NCI-H2196 treated with DMSO at 0.1 percent for 48 hours (cell line): ENCODE measurements around the gene C15orf62.

Experiments
- DNase-seq: peaks from one replicate; lab custom pipeline; 2025; ENCODE audit not compliant: unreplicated experiment; lab: John Stamatoyannopoulos, UW

The C15orf62 gene

DNA sequence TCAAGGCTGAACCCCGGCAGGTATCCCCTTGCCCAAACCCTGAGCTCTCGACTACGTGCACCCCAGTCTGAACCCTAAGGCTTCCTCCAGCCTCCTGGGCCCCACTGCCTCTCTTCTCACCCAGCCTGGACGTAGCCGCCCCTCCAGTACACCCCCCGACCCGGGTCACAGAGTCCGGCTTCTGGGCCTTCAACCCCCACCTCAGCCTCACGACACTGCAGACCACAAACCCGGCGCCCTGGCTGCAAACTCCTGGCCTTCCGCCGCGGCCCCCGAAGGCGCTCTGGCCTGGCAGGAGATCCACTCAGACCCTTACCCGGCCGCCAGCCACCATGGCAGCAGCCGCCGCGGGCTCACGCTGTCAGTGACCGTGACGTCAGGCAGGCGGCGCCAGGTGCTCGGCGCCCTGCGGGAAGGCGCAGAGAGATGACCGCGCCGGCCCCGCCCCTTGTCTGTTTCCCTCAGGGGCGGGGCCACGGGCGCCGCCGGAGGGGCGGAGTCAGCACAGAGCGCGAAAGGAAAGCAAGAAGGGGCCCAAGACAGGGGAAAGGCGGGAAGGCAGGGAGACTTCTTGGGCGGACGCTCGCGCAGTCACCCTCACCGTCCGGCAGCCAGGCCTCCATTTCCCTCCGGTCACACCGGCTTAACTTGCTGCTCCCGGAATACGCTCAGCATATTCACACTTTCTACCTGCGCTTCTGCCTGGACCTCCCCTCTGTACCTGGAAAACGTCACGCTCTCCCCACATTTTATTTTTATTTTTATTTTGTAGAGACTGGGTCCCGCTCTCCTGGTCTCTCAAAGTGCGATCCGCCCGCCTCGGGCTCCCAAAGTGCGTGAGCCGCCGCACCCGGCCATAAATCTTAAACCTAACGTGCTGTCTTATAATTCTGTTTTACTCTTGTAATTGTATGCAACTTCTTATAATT lies 14.6 kb upstream of the C15orf62 start, which contains the start of gene RMDN3:
RMDN3 (minus strand) TSS at position 372 of the 929 bp plus-strand sequence. CDS start 471 bp downstream, outside the sequence.
- peak; percentile 70 for DNase-seq

GRCh38 chr15:40755812-40756208 lies 14.0 kb upstream of the C15orf62 start:
- no peak for DNase-seq

DNA sequence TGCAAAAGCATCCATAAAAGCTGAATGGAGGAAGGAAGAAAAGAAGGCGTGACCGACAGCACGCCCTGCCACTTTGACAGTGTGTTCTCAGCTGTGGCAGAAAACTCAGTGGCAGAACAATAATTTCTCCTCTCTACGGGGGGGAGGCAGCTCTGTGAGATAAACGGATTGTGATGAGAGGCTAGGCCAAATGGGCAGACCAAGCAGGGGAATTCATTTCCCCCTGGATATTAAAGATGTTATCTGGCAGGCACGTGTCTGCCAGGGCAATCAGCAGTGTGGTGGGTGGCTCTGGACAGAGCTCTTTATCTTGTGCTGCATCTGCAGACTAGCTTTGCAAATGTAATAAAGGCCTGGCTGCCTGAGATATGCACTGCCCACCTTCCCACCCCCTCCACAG lies 12.8 kb upstream of the C15orf62 start:
- no peak for DNase-seq

DNA sequence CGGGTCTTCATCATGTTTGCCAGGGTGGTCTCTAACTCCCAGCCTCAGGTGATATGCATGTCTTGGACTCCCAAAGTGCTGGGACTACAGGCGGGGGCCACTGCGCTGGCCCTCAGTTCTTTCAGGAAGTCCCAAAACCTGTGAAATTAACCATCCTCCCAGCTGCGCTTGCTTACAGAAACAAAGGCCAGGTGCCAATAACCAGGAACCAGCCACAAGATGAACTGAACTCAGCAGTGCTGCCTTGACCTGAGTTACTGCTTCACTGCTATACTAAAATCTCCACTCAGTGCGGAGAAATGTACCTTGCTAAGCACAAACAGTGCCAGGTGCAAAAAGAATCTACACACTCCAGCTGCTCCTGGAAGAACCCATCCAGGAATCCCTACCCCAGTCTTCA lies 9.8 kb upstream of the C15orf62 start:
- DNase-seq, result no peak

DNA sequence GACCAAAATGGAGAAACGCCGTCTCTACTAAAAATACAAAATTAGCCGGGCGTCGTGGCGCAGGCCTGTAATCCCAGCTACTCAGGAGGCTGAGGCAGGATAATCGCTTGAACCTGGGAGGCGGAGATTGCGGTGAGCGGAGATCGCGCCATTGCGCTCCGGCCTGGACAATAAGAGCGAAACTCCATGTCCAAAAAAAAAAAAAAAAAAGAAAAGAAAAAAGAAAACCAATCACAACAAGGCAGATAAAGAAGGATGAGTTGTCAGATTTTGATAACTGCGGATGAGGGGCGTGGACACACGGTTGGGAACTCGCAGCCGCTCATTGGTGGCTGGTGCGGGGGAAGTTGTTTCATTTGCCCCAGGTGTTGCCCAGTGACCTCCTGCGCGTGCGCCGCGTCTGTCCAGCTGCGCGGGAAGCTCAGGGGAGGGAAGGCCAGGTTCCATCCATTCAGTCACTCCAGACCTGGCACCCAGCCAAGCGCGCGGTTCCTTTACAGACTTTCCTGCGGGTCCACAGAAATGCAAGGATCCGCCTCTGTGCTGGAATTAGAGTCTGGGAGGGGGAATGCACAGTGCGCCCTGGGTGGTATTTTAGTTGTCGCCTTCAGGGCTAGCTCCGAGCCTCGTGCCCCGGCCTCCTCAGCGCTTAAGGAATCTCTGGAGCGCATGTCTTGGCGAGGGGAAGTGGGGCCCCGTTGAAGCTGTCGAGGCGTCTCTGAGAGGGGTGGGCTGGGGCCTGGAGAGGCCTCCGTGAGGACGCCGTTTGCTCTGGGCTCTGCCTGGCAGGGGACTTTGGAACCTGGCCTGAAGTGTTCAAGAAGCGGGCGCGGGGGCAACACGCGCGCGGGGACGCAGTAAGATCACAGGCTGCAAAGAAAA lies 6.6 kb upstream of the C15orf62 start:
- peak; percentile 69 for DNase-seq

DNA sequence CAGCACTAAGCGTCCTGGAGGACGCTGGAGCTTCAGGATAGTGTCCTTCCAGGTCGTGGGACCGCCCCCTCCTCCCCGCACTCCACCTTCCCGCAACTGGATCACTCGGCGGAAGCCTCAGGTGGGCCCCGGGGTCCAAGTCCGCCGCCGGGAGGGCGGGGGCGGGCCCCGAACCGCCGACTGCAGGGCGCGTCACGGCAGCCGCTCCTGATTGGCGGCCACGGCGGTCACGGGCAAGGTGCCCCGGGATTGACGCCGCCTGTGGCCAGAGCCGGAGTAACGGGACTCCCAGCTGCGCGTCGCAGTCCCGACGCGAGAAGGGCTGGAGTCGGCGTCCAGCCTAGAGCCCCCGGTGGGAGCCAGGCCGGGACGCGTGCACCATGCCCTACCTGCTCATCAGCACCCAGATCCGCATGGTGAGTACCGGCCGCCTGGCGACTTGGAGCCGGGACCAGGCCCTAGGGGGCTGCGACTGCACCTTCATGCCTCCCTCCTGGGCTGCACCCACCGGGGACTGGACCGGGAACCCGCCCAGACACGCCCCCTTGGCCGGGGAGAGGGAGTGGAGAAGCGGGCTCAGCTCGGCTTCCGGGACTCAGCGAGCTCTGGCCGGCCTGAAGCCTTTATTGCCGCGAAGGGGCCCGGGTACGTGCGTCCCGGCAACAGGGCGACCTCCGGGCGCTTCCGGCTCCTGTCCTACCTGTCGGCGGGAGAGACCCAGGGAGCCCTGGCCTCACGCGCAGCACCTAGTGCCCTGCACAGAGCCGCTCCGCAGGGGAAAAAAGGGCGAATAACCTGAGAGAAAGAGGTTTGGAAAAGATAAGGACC lies 5.8 kb upstream of the C15orf62 start, which contains the start of gene GCHFR:
GCHFR (plus strand) TSS at position 268 of the 828 bp plus-strand sequence; CDS start at position 381, 113 bp downstream.
- DNase-seq, result peak; percentile 37

DNA sequence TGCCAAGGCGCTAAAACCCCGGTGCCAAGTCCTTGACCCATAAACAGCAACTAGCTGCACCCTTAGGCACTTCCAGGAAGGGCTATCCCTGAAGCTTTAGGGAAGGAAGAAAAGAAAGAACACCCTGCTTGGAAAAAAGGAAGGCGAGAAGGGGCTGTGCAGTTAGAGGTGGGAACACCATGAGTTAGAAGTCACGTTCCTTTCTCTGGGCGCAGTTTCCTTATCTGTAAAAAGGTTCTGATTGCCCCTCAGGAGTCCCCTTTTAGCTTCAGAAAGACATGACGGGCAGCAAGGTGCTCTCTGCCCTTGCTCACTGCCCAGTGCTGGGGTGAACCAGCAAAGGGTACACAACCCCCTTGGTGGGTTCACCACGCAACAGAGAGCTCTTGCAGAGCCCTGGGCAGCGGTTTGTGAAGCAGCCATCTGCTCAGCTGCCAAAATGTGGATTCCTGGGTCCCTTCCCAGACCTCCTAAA lies 5.1 kb upstream of the C15orf62 start:
- no peak for DNase-seq

- no peak for DNase-seq
Measured at GRCh38 chr15:40766194-40766815, 3.5 kb upstream of the C15orf62 start.

- DNase-seq, result no peak
Measured at GRCh38 chr15:40766906-40767837, 2.6 kb upstream of the C15orf62 start.

GRCh38 chr15:40767838-40768500 lies 1.8 kb upstream of the C15orf62 start:
- no peak for DNase-seq

GRCh38 chr15:40768521-40769273 lies 1.1 kb upstream of the C15orf62 start:
- no peak for DNase-seq

DNA sequence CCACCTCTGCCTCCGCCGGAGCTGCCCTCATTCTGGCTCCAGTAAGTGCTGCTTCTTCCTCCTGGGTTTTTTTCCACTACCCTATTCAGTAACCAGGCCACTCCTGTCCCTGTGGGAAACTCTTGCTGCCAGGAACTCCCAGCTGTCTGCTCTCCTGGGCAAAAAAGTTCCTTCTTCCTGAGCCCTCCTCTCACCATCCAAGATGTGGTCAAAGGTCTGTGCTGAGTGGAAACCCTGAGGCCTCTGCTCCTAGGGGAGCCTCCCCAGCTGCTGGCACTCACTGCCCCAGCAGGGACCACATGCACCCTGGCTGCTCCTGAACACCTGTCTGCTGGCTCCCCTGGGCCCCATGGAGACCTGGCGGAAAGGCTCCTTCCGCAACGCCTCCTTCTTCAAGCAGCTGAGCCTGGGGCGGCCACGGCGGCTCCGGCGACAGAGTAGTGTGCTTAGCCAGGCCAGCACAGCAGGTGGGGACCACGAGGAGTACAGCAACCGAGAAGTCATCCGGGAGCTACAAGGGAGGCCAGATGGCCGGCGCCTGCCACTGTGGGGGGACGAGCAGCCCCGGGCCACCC lies 454 bp downstream of the C15orf62 start:
- no peak for DNase-seq

DNA sequence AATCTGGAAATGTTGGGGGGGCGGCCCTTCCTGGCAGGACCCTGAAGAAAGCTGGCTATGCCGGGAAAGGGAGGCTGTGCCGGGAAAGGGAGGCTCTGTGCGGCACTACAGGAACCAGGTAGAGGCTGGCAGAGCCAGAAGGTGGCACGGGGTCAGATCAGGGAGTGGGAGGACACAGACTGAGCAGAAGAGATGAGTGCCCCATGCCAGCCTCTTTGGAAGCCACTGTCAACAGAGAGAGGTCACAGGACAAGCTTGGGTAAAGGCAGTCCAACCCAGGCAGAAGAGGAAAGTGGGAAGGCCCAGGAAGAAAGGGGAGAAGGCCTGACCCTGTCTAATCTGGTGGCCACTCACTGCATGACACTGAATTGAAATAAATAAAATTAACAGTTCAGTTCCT lies 1.5 kb downstream of the C15orf62 start:
- no peak for DNase-seq

DNA sequence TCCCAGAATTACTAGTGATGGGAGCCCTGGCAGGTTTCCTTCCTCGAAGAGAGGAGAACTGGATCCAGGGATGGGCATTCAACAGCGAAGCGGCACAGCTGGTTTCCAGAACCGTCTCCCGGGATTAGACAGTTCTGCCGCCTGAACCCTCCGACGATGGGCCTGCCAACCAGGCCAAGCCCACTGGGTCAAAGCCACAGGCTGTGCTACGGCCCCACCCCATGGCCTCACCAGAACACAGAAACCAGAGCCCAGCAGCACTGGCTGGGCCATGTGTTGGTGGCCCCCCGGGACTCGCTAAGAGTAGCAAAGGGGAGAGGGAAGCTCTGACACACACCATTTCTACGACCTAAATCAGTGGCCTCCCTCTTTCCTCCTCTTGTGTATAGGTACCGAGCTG lies 2.2 kb downstream of the C15orf62 start:
- no peak for DNase-seq

- DNase-seq, result no peak
Measured at GRCh38 chr15:40773496-40773895, 3.7 kb downstream of the C15orf62 start.

- DNase-seq, result no peak
Measured at GRCh38 chr15:40773902-40774301, 4.1 kb downstream of the C15orf62 start.

DNA sequence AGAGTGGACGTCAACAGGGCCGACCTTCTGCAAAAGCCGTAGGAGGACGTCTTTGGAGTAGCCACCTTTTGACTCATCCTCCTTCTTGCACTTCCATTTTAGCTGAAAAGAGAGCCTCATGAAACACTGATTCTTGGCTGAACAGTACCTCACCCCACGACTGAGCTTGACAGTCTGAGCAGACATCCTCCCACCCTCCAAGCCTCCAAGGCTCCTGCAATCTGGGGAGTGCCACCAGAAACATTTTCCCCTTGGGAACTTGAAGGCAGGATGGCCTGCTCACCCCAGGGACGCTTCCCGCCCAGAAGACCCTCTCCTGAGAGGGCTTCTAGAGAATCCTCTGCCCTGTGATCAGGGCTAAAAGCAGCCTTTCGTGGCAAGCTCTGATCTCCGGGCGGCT lies 5.2 kb downstream of the C15orf62 start:
- no peak for DNase-seq
